HG03457 (cell line): ENCODE data around the gene CFAP298.
"Not testable (repeated sequence)": the region's sequence is repeated elsewhere in the genome, so short reads cannot be mapped to it uniquely, and the experiment has no call there.

ENCODE experiments used
- ATAC-seq: cut with Tn5 transposase; IDR thresholded peaks from one replicate; pipeline ENCODE4 v1.9.1; 2021; ENCODE audit warnings: moderate number of reproducible peaks; ENCODE audit not compliant: unreplicated experiment

CFAP298 gene, protein sequence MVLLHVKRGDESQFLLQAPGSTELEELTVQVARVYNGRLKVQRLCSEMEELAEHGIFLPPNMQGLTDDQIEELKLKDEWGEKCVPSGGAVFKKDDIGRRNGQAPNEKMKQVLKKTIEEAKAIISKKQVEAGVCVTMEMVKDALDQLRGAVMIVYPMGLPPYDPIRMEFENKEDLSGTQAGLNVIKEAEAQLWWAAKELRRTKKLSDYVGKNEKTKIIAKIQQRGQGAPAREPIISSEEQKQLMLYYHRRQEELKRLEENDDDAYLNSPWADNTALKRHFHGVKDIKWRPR

DNA sequence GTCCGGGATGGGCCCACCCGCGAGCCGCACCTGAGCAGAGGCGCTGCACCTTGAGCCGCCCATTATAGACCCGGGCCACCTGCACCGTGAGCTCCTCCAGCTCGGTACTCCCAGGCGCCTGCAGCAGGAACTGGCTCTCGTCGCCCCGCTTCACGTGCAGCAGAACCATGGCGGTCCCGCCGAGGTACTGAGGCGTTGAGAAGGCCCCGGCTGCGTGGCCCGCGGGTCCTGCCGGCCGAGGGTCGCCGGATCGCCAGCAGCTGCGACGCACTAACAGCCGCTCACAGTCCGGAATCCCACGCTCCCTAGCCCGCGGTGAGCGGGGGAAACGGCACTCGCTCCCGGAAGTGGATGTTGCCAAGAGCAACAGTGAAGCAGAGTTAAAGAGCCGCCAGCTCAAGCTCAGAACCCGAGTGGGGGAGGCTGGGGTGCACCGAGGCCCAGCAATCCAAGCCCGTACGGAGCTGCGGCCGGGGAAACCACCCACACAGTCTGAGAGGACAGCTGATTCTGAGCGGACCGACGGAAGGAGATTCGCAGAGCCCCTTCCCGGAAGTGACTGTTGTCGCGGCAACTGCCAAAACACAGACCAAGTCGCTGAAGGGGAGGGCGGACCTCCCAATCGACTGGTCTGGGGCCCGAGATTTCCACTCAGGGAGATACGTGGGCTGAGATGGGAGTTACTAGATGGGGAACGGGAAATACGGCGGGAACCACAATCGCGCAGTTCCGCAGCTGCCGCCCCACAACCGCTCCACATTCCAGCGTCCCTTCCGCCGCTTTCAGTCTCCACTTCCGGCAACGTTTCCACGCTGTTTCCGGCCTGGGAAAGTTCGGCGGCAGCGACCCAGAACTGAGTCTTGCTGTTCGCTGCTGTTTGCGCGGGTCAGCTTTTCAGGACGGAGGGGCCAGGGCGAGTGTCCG is at the start of gene CFAP298:
Gene CFAP298 (minus strand): TSS at position 303 of the 924 bp plus-strand sequence. CDS start 134 bp downstream, at position 169.
- ATAC-seq, result peak; percentile 96

DNA sequence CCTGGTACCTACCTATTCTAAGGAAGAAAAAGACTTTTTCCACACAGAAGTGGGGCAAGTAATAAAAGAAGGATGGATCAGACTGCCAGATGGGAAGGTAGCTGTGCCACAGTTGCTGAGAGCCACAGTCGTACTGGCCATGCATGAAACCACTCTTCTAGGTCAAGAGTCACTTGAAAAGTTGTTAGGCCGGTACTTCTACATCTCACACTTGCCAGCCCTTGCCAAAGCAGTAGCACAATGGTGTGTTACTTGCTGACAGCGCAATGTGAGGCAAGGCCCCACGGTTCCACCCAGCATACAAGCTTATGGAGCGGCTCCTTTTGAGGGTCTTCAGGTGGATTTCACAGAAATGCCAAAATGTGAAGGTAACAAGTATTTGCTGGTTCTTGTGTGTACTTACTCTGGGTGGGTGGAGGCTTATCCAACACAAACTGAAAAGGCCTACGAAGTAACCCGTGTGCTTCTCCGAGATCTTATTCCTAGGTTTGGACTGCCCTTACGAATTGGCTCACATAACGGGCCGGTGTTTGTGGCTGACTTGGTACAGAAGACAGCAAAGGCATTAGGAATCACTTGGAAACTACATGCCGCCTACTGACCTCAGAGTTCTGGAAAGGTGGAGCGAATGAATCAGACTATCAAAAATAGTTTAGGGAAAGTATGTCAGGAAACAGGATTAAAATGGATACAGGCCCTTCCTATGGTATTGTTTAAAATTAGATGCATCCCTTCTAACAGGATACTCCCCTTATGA is 49.0 kb upstream of the CFAP298 start:
- ATAC-seq, result not testable (repeated sequence)

DNA sequence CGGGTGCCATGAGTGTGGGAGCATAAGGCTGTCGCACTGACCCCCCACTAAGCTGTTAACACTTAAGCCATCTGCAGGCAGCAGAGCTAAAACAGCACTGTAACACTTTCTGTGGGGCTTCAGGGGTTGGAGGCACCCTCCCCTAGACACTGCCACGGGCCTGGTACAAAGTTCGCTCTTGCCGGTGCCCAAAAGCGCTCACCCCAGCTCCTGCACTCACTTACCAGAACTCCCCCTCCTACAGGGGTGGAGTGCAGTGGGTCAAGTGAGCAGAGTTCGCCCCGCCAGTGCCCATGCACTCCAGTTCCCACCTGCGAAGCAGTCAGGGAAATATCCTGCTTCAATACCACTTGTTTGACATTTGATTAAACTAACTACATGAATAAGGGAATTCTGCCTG is 46.3 kb upstream of the CFAP298 start:
- no peak for ATAC-seq

DNA sequence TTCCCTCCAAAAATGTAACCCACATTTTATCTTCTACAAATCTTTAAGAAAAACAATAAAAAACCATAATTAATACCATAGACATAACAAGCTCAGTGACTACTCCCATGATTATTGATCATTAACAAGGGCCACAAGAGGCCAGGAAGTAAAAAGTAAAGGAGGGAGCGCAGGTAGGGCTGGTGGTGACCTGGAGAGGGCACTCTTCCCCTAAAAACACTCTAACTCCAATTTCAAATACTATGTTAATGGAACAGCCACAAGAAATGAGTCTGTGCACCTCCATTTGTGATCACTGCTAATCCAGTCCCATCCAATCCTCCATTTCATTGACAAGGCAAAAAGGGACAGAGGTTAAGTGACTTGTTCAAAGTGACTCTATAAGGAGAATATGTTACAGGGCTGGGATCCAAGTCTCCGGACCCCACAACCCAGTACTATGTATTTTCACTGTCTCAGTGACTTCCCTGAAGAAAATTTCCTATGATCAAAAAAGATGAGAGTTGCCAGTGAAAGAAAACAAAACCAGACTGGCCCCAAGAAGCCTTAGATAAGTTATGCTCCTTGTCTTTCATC is 41.2 kb upstream of the CFAP298 start:
- ATAC-seq, result no peak

- ATAC-seq, result no peak
Observed at GRCh38 chr21:32648165-32648564, 36.0 kb upstream of the CFAP298 start.

- ATAC-seq, result no peak
Observed at GRCh38 chr21:32645261-32646182, 33.3 kb upstream of the CFAP298 start.

GRCh38 chr21:32641710-32642698 is 29.8 kb upstream of the CFAP298 start:
- no peak for ATAC-seq

GRCh38 chr21:32626621-32627196 is 14.5 kb upstream of the CFAP298 start:
- ATAC-seq, result no peak

DNA sequence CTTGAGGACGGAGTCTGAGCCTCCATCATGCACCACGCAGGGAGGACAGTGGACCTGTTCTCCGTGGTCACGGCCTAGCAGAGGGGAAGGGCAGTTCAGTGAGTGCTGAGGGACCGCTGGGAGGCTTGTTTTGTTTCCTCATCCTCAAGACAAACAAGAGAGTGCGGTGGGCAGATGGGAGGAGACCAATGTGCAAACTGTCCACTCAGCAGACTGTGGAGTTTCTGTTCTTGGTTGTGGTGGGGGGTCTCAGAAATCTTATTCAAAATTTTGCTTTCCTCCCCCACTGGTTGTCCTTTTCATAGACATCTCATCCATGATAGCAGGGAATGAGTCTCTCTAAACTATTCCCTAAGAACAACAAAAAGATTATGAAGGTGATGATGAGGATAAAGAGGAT is 6.0 kb upstream of the CFAP298 start:
- ATAC-seq, result not testable (repeated sequence)

DNA sequence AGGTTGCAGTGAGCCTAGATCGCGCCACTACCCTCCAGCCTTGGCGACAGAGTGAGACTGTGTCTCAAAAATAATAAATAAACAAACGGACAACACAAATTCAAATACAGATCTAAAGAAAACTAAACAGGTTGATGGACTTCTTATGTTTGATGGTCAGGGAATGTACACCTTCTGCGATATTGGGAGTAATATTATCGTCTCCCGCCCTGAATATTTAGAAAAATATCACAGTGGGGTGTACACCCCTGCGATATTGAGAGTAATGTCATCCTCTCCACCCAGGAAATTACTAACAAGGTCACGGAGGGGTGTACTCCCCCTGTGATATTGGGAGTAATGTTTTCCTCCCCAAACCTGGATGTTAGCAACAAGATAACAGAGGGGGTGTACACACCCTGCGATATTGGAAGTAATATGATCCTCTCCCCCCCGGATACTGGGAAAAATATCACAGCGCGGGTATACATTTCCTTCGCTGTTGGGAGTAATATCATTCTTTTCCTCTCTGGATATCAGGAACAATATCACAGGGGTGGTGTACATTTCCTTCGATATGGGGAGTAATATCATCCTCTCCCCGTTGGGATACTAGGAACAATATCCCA is 1.4 kb upstream of the CFAP298 start:
- no peak for ATAC-seq

DNA sequence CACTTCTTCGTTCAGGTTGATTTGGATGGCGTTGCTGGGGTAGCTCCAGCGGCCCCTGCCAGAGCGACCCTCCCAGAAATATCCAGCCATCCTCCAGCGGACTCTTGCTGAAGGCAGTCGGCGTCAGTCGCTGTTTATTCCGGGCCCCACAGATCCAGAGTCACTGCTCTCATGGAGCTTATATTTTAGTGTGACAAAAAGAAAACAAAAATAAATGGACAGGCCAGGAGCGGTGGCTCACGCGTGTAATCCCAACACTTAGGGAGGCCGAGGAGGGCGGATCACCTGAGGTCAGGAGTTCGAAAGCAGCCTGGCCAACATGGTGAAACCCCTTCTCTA is 791 bp upstream of the CFAP298 start:
- peak; percentile 4 for ATAC-seq

GRCh38 chr21:32611471-32611997 is 643 bp downstream of the CFAP298 start:
- no peak for ATAC-seq

GRCh38 chr21:32610940-32611339 is 1.2 kb downstream of the CFAP298 start:
- ATAC-seq, result not testable (repeated sequence)

- ATAC-seq, result no peak
Observed at GRCh38 chr21:32608851-32609250, 3.3 kb downstream of the CFAP298 start.

- ATAC-seq, result no peak
Observed at GRCh38 chr21:32605469-32605868, 6.7 kb downstream of the CFAP298 start.

DNA sequence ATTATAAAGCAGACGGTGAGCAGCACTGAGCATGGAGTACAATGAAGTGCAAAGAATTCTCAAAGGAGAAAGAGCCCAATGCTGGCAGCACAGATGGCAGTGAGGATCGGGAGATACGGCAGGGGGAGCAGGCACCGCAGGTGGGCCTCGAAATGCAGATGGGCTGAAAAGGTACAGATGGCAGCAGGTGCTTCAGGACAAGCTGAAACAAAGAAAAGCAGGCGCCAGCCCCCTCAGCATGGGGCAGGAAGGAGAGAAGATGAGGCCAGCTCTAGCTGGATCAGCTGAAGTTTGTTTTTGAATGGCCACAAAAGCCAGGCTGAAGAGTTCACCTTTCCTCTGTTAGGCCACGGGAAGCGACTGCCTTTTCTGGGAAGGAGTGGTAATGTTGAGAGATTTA is 7.7 kb downstream of the CFAP298 start:
- no peak for ATAC-seq

- ATAC-seq, result no peak
Observed at GRCh38 chr21:32603131-32603530, 9.0 kb downstream of the CFAP298 start.

- ATAC-seq, result no peak
Observed at GRCh38 chr21:32602099-32602498, 10.1 kb downstream of the CFAP298 start.
